ENCODE measurements around the gene ATXN7.

The ATXN7 gene

DNA sequence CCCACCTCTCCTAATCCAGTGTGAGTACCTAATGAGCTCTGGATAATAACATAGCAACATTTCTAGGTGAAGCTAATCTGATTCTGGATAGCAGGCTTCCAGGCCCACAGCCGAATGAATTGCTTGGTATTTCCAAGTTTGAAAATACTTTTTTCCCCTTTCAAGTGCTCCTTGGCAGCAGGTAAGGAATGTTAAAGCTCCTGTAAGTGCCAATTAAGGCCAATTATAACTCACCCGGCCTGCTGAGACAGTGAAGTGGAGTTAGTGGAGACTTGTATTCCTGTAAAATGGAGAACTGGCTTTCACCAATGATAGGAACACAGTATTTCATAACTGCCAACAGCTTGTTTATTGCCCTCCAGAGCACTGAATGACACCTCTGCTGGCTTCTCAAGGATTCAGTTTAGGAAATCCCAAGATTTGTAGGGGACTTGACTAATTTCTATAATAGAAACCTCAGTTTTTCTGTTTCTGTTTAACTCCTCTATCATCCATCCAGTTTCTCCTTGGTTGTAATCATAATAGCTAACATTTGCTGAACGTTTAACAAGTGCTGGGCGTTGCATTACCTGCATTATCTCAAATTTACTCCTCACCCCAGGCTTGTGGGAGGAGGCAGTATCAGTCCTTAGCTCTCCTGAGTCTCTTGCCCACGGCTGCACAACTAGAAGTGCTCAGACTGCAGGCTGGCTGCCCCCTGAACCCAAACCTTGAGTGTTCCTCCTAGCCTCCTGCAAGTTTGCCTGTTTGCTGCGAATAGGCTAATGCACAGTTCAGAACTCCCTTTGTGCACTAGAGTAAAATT is 101.2 kb downstream of the ATXN7 start:
- DNase-seq, result no peak

DNA sequence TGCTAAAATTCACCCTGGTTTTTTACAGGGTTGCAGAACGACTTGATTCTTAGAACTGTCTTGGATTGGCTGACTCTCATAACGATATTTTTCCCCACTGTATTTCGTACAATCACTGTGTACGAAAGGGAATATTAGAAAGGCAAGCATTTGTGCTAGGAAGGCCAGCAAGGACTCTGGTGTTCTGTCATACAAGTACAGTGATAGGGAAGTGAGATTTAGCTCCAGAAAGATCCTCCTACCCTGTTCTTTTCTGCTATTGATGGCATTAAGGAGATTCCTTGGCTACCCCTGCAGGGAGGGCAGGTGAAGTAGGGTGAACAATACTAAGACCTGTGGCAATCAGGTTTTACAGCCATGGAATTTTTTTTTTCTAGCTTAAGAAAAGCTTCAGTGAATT is 102.3 kb downstream of the ATXN7 start:
- no peak for DNase-seq

DNA sequence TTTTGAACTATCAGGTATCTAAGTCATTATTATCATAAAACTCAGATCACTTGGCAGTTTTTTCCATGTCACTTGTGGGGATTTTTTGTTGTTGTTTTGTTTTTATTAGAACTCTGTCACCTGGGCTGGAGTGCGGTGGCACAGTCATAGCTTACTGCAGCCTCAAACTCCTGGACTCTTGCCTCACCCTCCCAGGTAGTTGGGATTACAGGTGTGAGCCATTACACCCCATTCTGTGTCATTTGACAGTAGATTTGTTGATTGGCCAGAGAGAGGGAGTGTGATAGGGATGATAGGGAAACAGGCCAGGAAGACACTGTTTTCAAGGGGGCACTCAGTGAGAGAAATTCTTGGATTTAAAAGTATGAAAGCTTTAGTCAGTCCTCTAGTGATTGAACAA is 103.2 kb downstream of the ATXN7 start:
- DNase-seq, result no peak

DNA sequence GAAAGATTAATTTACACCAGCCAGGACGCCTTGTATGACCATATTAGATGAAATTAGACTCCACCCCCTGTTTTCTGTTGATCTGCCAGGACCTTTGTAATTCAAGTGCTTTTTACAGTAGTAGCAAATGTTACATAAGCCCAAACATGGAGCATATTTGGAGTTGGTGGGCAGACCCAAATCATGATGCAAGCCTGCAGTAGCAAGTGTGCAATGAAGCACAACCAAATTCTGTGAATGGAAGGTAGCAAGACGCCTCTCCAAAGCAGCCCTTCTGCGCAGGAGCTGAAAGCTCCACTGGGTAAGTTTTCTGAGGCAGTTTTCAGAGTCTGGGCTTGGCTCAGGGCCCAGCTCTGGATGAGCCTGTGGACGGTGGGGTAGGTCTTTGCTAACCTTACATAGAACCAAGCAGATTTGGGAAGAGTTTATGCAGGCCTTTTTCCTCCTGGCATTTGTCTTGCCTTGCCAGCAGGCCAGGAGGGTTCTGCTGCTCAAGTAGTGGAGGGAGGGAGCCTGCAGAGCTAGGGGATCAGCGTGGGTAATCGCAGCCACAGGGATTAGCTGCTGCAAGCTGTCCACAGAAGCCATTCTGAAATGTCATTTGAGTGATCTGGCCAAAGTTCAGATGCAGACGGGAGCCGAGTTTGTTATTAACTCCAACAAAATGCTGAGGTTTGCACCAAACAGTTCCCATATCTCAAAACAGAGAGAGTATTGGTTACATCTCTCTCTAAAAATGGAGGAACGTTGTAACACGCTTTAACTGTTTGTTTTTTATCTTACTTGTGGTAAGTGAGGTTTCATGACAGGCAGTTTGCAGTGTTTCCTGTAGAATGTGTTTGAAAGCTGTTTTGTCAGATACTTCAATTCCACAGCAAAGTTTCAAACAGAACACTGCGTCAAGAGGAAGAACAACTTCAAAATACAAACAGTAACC is 104.3 kb downstream of the ATXN7 start:
- no peak for DNase-seq

DNA sequence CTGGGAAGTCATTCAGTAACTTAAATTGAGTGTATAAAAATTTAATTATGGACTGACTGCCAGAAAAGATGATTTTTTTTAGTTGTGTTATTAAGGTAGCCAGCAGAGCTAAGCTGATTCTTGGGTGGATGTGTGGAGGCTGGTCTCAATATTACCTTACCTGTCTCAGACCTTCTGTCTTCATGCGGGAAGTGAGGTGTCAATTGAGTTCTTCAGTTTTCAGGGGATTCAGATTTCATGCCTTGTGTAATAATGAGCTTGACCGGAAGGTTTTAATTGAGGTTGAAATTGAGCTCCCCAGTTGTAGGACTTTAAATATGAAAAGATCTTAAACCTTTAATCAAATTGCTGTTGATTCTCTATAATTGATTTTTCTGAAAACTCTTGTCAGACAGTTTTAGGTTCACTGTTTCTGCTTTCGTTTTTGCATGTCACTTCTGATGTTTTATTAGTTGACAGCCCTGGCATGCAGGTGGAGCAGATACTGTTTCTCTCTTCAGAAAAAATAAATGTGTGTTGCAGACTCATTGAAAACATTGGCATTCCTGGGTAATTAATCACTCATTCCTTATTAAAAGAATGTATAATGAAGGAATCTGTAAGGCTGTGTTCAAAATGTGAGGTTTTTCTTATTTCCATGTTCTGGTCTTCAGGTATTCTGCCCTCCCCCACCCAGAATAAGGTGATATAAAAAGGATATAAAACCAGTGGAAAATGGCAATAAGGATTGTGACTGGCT is 105.1 kb downstream of the ATXN7 start:
- no peak for DNase-seq

DNA sequence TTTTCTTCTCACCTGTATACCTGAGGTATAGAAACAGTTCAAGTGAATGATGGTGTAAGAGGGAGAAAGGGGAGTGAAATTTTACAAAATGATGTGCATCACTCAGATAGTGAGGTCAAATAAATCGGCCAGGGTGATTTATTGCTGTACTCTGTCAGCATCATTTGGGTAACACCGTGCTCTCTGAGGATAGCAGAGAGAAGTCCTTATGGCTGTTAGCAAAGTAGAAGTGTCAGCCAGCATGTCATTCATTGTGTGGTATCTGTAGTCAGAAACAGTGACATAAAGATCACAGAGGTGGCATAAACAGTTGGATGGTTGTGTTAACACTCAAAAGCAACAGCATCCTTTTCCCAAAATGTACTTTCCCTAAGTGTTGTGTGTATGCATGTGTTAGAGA is 106.2 kb downstream of the ATXN7 start:
- no peak for DNase-seq

DNA sequence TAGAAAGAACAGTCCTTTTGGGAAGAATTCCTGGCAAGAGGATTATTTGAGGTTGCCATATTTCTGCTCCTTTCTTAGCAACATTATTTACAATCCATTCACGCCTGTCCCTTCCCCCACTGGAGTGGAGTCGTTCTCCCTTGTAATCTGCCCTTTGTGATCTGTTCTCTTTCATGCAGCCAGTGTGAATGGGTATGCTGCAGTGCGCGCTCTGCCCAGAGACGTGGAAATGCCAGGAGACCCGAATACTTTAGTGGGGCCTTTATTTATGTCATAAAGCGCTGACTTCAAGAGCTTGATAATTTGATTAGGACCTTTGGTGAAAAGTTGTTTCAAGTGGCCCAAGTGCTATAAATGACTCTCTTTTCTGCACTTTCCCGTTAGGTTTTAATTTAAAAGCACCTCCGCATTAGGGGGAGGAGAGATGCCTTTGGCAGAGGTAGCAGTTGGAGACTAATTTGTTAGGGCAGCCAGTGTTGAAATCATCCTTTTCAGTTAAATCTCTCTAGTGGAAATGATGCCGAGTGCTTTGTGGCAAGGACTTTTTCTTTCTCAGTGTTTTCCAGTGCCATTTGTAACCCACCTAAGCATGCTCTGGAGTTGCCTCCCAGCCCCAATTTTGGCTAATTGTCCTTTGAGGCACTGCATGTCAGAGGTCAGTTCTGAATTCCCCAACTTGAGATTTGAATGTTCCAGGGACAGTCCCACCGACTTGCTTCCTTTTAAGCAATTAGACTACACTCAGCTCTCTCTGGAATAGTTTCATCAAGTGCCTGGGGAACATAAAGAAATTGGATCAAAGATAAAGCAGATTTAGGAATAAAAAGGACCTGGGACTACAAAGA is 107.2 kb downstream of the ATXN7 start:
- no peak for DNase-seq

DNA sequence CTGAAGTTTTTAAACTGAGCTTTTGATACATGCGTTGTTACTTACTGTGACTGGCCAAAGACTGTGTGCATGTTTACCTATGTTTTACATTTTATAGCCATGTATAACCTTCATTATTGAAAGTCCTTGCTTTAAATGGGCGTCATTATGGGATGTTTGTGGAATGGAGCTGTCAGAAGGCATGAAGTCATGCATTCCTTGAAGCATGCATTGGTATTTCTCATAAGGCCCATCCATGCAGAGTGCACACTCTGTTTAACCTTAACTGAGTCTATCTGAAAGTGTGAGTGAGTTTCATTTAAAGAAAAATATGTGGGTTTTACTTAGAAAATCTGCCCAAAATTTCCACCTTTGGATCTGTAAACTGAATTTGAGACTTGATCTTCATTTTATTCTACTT is 108.5 kb downstream of the ATXN7 start:
- no peak for DNase-seq

DNA sequence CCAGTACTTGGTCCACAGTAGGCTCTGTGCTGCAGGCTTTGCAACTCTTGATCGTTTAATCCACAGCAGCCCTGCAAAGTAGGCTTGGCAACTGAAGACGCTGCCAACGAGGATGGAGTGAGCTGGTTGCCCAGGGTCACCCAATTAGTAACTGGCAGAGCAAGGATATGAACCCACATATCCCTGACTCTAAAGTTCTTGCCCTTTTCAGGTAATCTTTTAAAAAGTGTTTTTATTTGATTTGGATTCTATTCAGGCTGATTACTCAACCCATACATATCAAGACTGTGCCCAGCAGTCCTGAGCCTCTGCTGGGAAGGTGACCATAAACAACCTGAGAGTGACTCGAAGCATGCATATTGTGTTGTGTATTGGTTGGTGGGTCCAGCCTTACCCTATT is 109.3 kb downstream of the ATXN7 start:
- DNase-seq, result no peak

DNA sequence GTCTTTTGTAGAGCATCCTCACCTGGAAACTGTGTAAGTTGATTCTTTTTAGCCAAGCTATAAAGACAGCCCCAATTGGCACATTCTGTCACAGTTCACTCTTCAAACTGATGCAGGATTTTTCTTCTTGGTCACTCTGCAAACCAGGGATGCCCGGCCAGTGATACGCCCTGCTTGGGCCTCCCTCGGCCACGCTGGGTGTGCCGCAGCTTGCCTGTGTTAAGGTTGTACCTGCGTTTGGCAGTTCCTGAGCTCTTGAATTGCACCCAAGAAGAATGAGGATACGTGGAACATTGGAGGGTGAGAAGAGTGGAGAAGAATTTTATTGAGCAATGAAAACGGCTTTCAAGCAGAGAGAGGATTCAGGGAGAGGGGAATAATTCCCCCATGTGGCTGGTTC is 109.7 kb downstream of the ATXN7 start:
- no peak for DNase-seq

DNA sequence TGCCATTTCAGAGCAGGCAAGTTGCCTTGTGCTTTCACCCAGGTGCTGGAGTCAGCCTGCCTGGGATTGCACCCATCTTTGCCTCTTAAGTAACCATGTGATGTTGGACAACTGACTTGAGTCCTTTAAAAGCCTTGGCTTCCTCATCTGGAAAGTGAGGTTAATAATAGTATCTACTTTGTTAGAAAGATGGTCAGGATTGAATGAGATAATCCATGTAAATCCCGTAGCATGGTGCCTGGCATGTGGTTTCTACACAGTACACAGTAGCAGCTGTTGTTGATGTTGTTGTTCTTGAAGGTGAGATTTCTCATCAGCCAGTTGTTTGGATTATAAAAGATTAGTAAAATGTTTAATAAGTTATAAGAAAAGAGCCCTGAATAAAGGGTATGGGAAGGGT is 110.8 kb downstream of the ATXN7 start:
- no peak for DNase-seq

DNA sequence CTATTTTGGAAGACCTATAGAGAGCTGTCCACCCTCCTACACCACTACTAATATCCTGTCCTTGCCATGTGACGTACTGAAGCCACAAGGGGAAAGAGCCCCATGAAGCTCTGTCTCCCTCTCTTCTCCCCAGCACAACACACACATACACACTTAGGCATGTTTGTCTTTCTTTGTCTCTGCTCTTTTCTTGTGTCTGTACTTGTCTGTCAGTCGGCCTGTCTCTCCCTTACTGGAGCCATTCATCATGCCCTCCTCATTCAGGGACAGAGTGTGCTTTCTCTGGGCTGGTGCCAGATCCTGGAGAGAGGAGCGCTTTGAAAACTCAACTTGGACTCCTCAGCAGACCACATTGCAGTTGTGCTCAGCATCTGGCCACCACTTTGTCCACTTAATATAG is 112.1 kb downstream of the ATXN7 start:
- no peak for DNase-seq

DNA sequence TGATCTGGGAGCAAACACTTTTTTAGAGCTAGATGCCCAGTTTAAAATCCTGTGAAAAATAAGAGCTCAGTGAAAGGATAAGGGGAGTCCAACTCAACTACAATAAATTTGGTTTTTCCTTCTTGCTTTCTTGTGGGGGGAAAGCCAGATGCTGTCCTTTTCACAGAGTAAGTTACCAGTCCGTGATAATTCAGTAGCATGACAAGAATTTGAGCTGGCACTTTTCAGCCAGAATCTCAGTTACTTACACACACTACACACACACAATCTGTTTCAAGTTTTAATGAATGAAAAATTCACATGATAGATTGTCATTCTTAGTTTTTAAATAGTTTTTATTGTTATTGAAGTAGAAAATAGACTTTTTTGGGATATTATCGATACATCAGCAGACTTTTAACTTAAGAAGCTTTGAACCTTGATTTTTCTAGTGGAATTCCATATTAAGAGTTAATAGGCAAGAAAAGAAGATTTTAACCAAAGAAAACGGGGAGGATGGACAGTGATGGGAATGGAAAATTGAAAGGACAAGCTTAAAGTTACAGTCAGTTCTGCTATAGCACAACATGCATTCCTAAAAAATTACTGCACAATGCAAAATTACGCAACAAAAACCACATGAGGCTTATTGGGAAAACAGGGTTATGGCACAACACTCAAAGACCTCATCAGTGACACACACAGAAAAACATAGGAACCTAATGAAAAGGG is 112.6 kb downstream of the ATXN7 start:
- DNase-seq, result no peak

DNA sequence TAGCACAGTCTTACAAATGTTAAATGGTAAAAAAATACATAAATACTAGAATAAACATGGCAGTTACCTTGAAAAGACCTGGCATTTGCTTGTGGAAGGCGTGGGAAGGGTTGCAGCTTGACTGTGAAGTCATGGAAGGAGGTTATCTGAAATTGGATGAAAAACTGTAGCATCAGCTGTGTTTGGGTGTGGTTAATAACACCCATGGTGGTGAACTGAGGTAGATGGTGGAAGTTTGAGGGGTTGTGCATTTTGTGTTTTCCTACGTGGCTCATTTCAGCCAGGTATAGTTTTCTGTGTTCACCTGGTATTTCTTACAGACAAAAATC is 113.2 kb downstream of the ATXN7 start:
- no peak for DNase-seq

DNA sequence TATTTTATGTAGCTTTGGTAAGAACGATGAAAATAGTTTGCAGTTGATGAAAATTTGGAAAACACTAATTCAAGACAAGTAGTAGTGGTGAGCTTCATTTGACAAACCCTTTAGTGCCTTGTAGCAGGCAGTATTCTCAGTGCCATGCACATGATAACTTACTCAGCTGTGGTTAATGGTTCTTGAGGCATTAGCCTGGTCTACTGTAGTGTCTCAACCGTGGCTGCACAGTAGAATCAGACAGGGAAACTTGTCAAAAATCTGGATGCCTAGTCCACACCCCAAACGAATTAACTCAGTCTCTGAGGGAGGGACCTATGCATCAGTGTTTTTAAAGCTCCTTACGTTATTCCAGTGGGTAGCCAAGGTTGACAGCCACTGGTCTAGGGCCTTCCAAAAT is 114.2 kb downstream of the ATXN7 start:
- DNase-seq, result no peak

DNA sequence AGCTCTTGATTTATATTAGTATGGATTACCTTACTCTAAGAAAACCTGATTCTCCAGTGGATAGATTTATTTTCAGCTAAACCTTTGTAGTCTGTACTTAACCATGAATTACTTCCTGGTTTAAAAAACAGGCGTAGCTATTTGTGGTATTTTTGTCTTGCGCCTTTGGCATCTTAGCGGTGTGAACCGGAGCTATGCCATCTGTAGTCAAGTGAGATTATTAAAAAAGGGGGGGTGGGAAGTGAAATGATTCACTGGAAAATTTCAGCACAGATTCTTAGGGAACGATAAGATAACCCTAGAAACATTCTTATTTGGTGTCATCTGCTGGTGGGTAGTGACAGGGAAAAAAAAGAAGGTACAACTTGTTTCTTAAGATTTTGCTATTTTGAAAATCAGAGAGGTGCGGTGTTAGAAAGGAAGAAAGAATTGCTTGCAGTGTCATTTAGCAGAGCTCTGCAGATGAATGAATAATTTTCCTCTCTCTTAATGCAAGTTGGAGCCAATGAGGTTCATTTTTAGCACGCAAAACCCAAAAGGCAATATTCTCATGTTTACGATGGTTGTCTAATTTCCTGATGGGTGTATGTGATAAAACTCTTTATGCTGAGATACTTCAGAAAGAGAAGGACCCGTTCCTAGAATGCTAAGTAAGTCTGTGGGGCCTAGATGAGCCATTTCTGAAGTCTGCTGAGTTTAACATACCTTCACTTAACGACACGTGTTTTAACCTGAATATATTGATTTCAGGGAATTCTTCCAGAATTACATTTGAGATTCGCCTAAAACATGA is 115.6 kb downstream of the ATXN7 start:
- no peak for DNase-seq

DNA sequence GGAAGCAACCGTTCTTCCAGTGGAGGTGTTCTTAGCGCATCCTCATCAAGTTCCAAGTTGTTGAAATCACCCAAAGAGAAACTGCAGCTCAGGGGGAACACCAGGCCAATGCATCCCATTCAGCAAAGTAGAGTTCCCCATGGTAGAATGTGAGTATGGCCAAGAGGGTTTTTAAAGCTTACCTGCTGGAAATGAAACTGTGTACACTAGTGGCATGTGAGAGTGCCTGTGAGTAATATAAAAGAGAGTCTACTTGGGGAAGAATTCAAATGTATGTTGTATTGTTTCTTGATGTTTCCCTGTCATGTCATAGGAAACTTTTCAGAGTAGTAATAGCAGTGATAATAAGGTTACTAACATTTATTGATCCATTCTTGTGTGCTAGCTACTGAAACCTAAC is 116.4 kb downstream of the ATXN7 start:
- DNase-seq, result no peak

DNA sequence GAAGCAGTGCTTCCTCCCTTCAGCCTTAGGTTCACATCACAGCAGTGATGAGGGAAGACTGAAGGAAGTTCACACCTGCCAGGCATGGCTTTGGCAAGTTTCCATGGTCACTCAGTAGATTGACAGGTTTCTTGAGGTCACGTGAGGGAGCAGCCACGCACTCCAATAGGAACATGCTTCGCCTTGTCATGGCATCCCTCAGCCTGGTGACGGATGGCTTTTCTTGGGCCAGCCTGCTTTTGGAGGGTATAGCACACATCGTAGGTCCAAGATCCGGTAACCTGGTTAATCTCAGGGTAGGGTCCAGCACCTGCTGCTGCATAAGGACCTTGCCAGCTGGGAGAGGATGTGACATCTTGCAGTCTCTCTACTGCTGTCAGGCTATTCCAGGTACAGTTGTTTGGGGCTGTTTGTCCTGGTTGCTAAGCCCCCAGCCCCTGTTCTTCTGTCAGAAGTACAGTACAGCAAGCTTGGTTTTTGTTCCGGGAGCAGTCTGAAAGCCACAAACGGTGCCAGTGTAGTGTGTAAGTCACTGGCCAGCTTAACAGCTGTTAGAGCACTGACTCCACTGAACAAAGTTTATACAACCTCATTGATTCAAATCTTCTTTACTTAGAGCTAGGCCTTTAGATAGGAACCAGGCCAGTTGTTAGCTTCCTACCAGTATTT is 117.3 kb downstream of the ATXN7 start:
- no peak for DNase-seq

DNA sequence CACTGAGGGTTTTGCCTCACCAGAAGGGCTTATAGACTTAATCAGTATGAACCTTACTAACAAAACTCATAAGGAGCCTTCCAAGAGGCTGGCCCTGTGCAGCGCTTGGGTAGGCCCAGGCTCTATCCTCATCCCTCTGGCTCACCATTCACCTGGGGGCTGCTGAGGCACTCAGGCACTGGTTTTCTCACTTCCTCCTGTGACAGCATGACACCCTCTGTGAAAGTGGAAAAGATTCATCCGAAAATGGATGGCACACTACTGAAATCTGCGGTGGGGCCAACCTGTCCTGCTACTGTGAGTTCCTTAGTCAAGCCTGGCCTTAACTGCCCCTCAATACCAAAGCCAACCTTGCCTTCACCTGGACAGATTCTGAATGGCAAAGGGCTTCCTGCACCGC is 118.3 kb downstream of the ATXN7 start:
- no peak for DNase-seq

DNA sequence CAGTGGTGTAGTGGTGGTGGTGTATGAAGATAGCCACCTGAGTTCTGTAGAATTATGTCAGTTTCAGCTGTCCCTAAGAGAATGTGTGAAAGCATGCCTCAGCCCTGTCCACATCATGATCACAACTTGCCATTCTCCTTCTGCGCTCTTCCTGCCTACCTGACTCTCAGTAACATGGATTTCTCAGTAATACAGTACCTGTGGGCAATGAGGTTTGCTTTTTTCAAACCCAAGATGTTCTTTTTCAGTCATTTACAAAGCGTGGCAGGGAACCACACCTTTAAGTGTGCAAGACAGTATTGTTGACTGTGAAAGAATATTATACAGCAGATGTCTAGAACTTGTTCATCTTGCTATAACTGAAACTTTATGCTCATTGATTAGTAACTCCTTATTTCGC is 120.7 kb downstream of the ATXN7 start:
- DNase-seq, result no peak

DNA sequence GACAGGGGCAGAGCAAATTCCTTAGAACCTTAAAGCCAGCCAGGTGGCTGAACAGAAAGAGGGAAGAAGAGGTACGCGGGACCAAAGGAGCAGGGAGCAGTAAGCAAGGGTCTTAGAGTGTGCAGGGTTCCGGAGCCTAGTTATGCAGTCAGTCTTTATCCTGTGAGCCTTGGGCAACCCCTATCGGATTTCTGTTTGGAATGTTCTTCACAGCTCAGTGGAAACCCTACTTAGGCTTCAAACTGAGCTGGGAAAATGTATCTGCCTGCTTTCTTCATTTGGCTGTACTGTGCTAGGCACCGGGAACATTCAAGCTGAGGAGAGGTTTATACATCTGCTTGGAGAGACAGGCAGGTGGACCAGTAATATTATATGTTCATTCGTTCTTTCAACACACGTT is 122.5 kb downstream of the ATXN7 start:
- DNase-seq, result no peak
